Measurements from ENCODE around the gene PRSS56.

Gene PRSS56

GRCh38 chr2:232486558-232487384 is 33.4 kb upstream of the PRSS56 start:
- no peak for DNase-seq

- no peak for DNase-seq
Observed at GRCh38 chr2:232487385-232488096, 32.6 kb upstream of the PRSS56 start, which contains the start of gene ECEL1. Gene ECEL1 (minus strand): TSS chr2:232487834. CDS start chr2:232486653, 1,181 bp downstream.

- no peak for DNase-seq
Observed at GRCh38 chr2:232488097-232488711, 32.0 kb upstream of the PRSS56 start.

GRCh38 chr2:232488721-232489300 is 31.4 kb upstream of the PRSS56 start:
- no peak for DNase-seq

- no peak for DNase-seq
Observed at GRCh38 chr2:232489516-232490220, 30.5 kb upstream of the PRSS56 start.

- no peak for DNase-seq
Observed at GRCh38 chr2:232490221-232491138, 29.7 kb upstream of the PRSS56 start.

- DNase-seq, result no peak
Observed at GRCh38 chr2:232491139-232491780, 28.9 kb upstream of the PRSS56 start.

GRCh38 chr2:232492236-232492848 is 27.8 kb upstream of the PRSS56 start:
- no peak for DNase-seq

- no peak for DNase-seq
Observed at GRCh38 chr2:232492963-232493700, 27.1 kb upstream of the PRSS56 start.

GRCh38 chr2:232493701-232494474 is 26.3 kb upstream of the PRSS56 start:
- DNase-seq, result no peak

GRCh38 chr2:232494542-232494941 is 25.6 kb upstream of the PRSS56 start:
- DNase-seq, result no peak

GRCh38 chr2:232495292-232495691 is 24.9 kb upstream of the PRSS56 start:
- no peak for DNase-seq

- DNase-seq, result no peak
Observed at GRCh38 chr2:232496501-232497270, 23.5 kb upstream of the PRSS56 start.

- no peak for DNase-seq
Observed at GRCh38 chr2:232497348-232497747, 22.8 kb upstream of the PRSS56 start.

GRCh38 chr2:232498452-232498851 is 21.7 kb upstream of the PRSS56 start:
- DNase-seq, result no peak

- no peak for DNase-seq
Observed at GRCh38 chr2:232501331-232501771, 18.8 kb upstream of the PRSS56 start.

GRCh38 chr2:232501794-232502390 is 18.3 kb upstream of the PRSS56 start:
- DNase-seq, result no peak

GRCh38 chr2:232502511-232502910 is 17.7 kb upstream of the PRSS56 start:
- peak in 1 of 2 experiments; percentile 16 for DNase-seq

Data from activated CD4-positive, alpha-beta T cell treated with anti-CD3 and anti-CD28 coated beads, Interleukin-2, amount 50 U/mL, for 4 hours (primary cell).